Occipital lobe (tissue), 2 donors: Measurements from ENCODE around the gene AGBL4. TPM values are rescaled to one million over a fixed set of nuclear protein-coding genes. Genes with fewer than 3 reads are reported as not detected.
A peak's percentile ranks its signal among the peaks of the same experiment; 100 is the strongest.

ENCODE experiments used
- DNase-seq: peaks from one replicate; lab custom pipeline; 2025; lab: John Stamatoyannopoulos, UW
- total RNA-seq: library from RNA; depleted of rRNA; stranded (reverse); fragments of >200 nt; gene quantifications from one replicate; pipeline ENCODE4 v1.2.3, GENCODE V29; 2014

The AGBL4 gene
- total RNA-seq, 1 donor from 2014 or later, result 3.4 TPM

GRCh38 chr1:48726557-48727215 lies 1297.1 kb downstream of the AGBL4 start:
- DNase-seq, result no peak

DNA sequence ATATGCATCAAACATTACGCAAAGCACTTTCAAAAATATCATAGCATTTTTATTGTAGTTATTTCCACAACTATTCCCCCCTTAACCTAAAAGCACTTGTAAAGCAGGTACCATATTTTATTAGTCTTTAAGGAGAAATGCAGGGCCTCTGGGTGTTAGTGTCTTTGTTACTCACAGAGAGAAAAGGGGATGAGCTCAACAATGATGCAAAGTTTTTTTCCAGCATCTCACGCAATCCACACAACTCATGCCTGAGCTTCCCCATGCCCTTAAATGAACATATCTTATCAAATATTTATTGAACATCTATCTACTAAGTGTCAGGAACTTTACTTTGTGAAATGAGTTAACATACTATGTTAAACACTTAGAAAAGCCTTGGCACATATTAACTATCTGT lies 1297.6 kb downstream of the AGBL4 start:
- no peak for DNase-seq

- DNase-seq, result no peak
These were observed 1298.3 kb downstream of the AGBL4 start for GRCh38 chr1:48725341-48726046.

DNA sequence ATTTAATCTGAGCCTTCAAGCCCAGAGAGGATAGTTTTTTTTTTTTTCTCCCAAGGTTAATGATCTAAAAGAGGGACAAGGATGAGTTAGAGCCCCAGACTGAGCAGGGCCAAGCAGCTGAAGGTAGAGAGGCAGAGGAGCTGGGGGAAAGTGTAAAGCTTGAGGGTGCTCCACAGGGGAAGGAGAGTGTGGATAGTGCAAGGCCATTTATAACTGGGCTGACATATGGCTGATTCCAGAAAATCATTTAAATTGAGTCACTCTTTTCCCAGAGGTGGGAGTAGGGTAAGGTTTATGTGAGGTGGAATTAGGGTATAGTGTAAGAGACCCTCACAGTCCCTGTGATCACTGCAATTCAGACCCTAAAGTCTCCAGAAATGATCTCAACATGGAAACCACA lies 1302.8 kb downstream of the AGBL4 start:
- no peak for DNase-seq

- no peak for DNase-seq
These were observed 1305.0 kb downstream of the AGBL4 start for GRCh38 chr1:48718705-48719104.

GRCh38 chr1:48718116-48718630 lies 1305.6 kb downstream of the AGBL4 start:
- no peak for DNase-seq

DNA sequence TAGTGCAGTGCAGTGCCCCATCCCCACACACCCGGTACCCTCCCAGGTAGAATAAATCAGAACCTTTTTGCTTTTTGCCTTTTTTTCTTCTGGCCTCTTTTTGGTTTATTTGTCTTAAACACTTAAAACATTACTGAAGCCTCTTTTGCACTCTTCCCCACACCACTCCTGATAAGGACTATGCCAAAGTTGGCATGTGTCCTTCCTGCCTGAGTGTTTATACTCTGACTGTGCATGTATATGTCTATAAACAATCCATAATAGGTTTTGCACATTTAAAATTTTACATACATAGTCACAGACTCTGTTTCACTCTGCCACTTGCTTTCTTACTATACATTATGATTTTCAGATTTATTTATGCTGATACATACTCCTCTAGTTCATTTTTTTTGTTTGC lies 1306.7 kb downstream of the AGBL4 start:
- DNase-seq, result no peak

- no peak for DNase-seq
These were observed 1307.8 kb downstream of the AGBL4 start for GRCh38 chr1:48715921-48716320.

DNA sequence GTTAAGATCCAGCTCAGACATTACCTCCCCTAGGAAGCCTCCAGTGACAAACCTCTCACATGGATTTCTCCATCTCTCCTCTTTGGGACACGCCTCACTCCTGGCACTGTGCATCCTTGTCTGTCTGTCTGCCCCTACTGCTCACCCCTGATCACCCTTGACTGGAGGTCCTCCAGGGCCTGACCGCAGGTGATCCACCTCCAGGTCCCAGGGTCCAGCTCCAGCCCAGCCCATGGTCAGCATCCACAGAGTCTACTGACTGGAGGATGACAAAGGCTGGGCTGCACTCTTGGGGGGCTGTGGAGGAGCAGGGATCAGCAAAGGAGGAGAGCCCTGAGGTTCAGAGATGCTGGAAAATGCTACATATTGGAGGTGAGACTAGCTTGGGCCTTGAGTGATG lies 1312.8 kb downstream of the AGBL4 start:
- no peak for DNase-seq

GRCh38 chr1:48710318-48710717 lies 1313.4 kb downstream of the AGBL4 start:
- DNase-seq, result no peak

GRCh38 chr1:48704736-48705135 lies 1319.0 kb downstream of the AGBL4 start:
- no peak for DNase-seq

- no peak for DNase-seq
These were observed 1322.3 kb downstream of the AGBL4 start for GRCh38 chr1:48701445-48701844.

- DNase-seq, result peak; percentile 5
These were observed 1326.6 kb downstream of the AGBL4 start for GRCh38 chr1:48697066-48697707.

GRCh38 chr1:48695161-48695560 lies 1328.6 kb downstream of the AGBL4 start:
- DNase-seq, result no peak

- DNase-seq, result no peak
These were observed 1330.0 kb downstream of the AGBL4 start for GRCh38 chr1:48693674-48694320.

DNA sequence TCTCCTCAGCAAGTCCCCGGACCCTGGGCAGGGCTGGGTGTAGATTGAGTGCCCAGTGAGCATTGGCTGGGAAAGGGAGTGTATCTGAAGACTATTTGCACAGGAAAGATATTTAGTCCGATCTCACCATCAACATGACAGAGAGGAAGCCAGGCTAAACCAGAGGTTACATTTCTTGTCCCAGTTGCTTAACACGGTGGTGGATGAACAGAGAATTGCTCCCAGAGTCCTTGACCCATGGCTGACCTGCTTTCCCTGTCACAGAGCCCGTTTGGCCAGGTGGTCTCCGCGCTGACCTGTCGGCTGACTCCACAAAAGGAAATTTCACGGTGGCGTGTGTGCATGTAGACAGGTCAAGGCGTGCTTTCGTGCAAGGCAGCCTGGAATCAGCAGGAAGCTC lies 1330.6 kb downstream of the AGBL4 start:
- no peak for DNase-seq

DNA sequence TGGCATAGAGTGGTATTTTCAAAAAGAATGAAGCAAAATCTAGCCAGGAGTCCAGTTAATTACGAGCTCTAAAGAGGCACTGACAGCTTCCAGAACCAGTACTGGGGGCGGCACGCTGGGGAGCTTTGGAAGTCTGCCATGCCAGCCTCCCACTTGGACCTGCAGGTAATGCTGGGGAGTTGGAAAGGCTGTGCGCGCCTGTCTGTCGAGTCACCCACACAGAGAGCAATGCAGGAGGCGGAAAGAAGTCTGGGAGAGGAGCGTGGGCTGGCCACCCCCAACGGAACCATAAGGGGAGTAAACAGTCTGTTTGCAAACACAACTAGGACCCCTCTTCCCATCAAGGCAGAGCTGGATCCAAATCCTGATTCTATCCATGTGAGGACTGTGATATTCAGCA lies 1331.5 kb downstream of the AGBL4 start:
- peak; percentile 36 for DNase-seq

DNA sequence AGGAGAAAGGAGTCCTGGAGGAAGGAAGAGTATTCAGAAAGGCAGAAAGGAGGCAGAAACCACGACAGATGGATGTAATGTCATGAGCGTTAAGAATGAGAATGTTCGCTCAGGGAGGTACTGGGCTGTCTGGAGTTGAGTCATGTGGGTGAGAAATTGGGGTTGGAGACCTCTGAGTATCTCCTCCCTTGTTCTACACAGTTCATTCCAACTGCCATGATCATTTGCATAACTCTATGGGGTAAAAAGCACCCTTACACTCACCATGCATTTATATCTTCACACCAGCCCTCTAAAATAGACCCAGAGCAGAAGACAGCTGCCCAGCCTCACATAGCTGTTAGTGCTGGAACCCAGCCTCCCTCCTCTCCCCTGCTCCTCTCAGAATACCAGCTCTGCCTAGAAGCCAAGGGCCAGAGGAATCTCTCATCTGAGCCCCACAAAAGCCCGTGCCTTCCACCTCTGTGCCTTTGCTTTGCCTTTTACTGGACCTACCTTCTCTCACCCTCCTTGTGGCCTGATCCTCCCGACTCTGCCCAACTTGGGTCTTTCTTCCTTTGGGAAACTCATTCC lies 1332.2 kb downstream of the AGBL4 start:
- DNase-seq, result no peak

GRCh38 chr1:48688102-48688760 lies 1335.5 kb downstream of the AGBL4 start:
- DNase-seq, result no peak

DNA sequence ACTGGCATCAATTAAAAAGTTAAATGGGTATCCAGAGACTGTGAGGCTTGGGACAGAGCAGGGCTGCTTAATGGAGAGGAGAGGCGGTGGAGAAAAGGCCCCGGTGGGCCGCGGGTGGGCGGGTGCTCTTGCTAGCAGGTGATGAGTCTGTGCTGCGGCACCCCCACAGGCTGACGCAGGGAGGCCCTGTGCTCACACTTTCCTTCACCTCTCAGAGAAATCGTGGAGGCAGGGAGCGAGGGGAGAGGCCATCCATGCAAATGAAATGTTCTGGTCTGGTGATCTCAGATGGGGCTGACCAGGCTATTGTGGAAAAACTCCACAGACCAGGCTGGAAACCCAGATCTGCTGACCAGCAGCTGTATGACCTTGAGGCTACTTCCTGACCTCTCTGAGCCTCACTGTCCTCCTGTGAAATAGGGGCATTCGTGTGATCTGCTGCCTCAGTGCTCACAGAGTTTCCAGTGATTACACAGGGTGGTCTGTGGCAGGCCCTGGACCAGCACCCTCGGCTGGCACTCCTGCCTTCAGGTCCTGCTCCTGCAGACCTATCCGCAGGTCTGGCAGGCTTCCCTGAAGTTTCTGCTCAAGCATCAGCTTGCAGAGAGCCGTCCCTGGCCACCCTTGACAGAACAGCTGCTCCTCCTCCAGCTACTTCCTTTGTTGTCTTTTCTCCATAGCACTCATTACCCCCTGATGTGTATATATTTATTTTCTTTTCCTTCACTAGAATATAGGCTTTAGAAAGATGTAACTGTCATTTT lies 1336.3 kb downstream of the AGBL4 start:
- DNase-seq, result no peak
